Ishikawa (cell line): Measurements from ENCODE around the gene TMEM131.

ENCODE experiments used
- CEBPB ChIP-seq: IDR thresholded peaks from 2 replicates; pipeline ENCODE4 v1.6.1; 2012
- CREB1 ChIP-seq: IDR thresholded peaks from 2 replicates; pipeline ENCODE4 v1.6.1; 2012; ENCODE audit warnings: low read depth
- EGR1 ChIP-seq: IDR thresholded peaks from 2 replicates; pipeline ENCODE4 v1.6.1; 2012
- EP300 ChIP-seq: IDR thresholded peaks from 2 replicates; pipeline ENCODE4 v1.6.1; 2012; ENCODE audit warnings: borderline replicate concordance
- FOXM1 ChIP-seq: IDR thresholded peaks from 2 replicates; pipeline ENCODE4 v1.6.1; 2012; ENCODE audit warnings: low read depth, borderline replicate concordance
- RAD21 ChIP-seq: IDR thresholded peaks from 2 replicates; pipeline ENCODE4 v1.6.1; 2012; ENCODE audit warnings: low read depth
- TAF1 ChIP-seq: IDR thresholded peaks from 2 replicates; pipeline ENCODE4 v1.6.1; 2012; ENCODE audit warnings: low read depth, mild to moderate bottlenecking
- YY1 ChIP-seq: IDR thresholded peaks from 2 replicates; pipeline ENCODE4 v1.6.1; 2012; ENCODE audit warnings: low read depth
- TF ChIP-seq, protein P1 (sequence below): IDR thresholded peaks from 2 replicates; pipeline ENCODE4 v1.6.1; 2012; ENCODE audit warnings: low read depth, mild to moderate bottlenecking
- TF ChIP-seq, protein P2 (sequence below): IDR thresholded peaks from 2 replicates; pipeline ENCODE4 v1.6.1; 2012
- TF ChIP-seq, protein P3 (sequence below): IDR thresholded peaks from 2 replicates; pipeline ENCODE4 v1.6.1; 2012

DNA sequence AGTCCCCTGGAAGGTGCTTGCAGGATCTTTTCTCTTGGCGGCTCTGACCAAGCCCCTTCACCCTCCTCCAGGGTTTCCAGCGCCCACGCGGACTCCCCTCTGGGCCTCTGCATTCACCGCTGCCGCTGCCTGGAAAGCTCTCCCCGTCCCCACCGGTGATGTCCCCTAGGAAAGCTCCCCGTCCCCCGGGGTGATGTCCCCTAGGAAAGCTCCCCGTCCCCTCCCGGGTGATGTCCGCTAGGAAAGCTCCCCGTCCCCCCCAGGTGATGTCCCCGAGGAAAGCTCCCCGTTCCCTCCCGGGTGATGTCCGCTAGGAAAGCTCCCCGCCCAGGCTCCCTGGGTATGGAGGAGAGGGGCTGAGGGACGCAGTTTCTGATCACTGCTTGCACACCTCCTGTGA is 254.5 kb downstream of the TMEM131 start:
- no peak for TF ChIP-seq TAF1
- TF ChIP-seq, protein P1, sequence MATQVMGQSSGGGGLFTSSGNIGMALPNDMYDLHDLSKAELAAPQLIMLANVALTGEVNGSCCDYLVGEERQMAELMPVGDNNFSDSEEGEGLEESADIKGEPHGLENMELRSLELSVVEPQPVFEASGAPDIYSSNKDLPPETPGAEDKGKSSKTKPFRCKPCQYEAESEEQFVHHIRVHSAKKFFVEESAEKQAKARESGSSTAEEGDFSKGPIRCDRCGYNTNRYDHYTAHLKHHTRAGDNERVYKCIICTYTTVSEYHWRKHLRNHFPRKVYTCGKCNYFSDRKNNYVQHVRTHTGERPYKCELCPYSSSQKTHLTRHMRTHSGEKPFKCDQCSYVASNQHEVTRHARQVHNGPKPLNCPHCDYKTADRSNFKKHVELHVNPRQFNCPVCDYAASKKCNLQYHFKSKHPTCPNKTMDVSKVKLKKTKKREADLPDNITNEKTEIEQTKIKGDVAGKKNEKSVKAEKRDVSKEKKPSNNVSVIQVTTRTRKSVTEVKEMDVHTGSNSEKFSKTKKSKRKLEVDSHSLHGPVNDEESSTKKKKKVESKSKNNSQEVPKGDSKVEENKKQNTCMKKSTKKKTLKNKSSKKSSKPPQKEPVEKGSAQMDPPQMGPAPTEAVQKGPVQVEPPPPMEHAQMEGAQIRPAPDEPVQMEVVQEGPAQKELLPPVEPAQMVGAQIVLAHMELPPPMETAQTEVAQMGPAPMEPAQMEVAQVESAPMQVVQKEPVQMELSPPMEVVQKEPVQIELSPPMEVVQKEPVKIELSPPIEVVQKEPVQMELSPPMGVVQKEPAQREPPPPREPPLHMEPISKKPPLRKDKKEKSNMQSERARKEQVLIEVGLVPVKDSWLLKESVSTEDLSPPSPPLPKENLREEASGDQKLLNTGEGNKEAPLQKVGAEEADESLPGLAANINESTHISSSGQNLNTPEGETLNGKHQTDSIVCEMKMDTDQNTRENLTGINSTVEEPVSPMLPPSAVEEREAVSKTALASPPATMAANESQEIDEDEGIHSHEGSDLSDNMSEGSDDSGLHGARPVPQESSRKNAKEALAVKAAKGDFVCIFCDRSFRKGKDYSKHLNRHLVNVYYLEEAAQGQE, result no peak
- TF ChIP-seq, protein P2, sequence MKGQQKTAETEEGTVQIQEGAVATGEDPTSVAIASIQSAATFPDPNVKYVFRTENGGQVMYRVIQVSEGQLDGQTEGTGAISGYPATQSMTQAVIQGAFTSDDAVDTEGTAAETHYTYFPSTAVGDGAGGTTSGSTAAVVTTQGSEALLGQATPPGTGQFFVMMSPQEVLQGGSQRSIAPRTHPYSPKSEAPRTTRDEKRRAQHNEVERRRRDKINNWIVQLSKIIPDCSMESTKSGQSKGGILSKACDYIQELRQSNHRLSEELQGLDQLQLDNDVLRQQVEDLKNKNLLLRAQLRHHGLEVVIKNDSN, result no peak
- TF ChIP-seq FOXM1, result no peak
- TF ChIP-seq EP300, result no peak
- TF ChIP-seq RAD21, result no peak
- TF ChIP-seq CEBPB, result no peak
- no peak for TF ChIP-seq YY1
- no peak for TF ChIP-seq CREB1
- TF ChIP-seq EGR1, result no peak
- TF ChIP-seq, protein P3, sequence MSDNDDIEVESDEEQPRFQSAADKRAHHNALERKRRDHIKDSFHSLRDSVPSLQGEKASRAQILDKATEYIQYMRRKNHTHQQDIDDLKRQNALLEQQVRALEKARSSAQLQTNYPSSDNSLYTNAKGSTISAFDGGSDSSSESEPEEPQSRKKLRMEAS, result no peak
